OCI-LY7 (cell line): ENCODE measurements around the gene PPIG.
A peak's percentile ranks its signal among the peaks of the same experiment; 100 is the strongest.

Source experiments
- CTCF ChIP-seq: fragments of 200-600 bp; sonication (generic); conservative IDR thresholded peaks from 2 replicates; pipeline ENCODE4 v1.5.1; 2014; ENCODE audit warnings: mild to moderate bottlenecking, antibody characterized with exemption, low read length, moderate library complexity, mixed read lengths
- EZH2phosphoT487 ChIP-seq: fragments of 200-600 bp; sonication (generic); IDR thresholded peaks from 2 replicates; pipeline ENCODE4 v1.6.1; 2018; ENCODE audit warnings: low read depth, borderline replicate concordance, mild to moderate bottlenecking, mixed run types, antibody characterized with exemption, low read length, moderate library complexity, mixed read lengths

DNA sequence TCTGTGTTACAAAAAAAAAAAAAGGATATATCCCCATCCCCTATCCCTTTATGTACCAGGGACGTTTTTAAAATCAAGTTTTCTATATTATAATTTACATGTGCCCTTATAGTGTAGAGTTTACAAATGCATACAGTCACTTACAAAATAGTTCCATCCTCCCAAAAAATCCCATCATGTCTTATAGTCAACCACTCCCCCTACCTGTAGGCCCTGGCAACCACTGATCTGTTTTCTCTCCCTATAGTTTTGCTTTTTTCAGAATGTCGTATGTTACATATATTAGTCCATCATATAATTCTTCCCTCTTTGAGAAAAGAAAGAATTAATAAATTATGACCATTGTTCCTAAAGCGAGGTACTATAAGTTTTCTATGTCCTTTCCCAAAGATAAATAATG lies 92.2 kb downstream of the PPIG start:
- TF ChIP-seq CTCF, result peak; percentile 75
- TF ChIP-seq EZH2phosphoT487, result no peak
